GM12878 (cell line): ENCODE measurements around the gene MARVELD2. TPM values are rescaled to one million over a fixed set of nuclear protein-coding genes. Genes with fewer than 3 reads are reported as not detected.

Experiments
- ASH2L ChIP-seq: fragments of 300-600, 200-600 bp; sonication (generic); IDR thresholded peaks from 2 replicates; pipeline ENCODE4 v1.6.1; 2017; ENCODE audit warnings: low read depth, mild to moderate bottlenecking, borderline replicate concordance
- BHLHE40 ChIP-seq, 2 experiments: fragments of 450-650 bp in 1 of 2; IDR thresholded peaks; 2 replicates each; pipeline ENCODE4 v1.6.1; 2011 to 2017; ENCODE audit warnings: low read depth in 2 of 2, borderline replicate concordance in 1 of 2, improper control_type of control experiment in 1 of 2, low read length in 1 of 2, mild to moderate bottlenecking in 1 of 2
- CHD1 ChIP-seq: IDR thresholded peaks from 2 replicates; pipeline ENCODE4 v1.6.1; 2012; ENCODE audit warnings: low read depth, low read length, improper control_type of control experiment
- CHD4 ChIP-seq: fragments of 200-600 bp; sonication (generic); IDR thresholded peaks from 2 replicates; pipeline ENCODE4 v1.6.1; 2016; ENCODE audit warnings: mild to moderate bottlenecking
- EZH2 ChIP-seq: IDR thresholded peaks from 2 replicates; pipeline ENCODE4 v1.6.1; 2012; ENCODE audit warnings: low read depth, mild to moderate bottlenecking, control low read depth, inconsistent platforms, low read length, borderline replicate concordance; ENCODE audit not compliant: control insufficient read depth
- FOXM1 ChIP-seq: IDR thresholded peaks from 2 replicates; pipeline ENCODE4 v1.6.1; 2012; ENCODE audit warnings: low read depth, mild to moderate bottlenecking, inconsistent platforms, low read length, moderate library complexity
- KAT2A ChIP-seq: conservative IDR thresholded peaks from 2 replicates; pipeline ENCODE4 v1.6.1; 2011; ENCODE audit warnings: low read depth, low read length; ENCODE audit not compliant: control insufficient read depth
- MEF2A ChIP-seq: IDR thresholded peaks from 2 replicates; pipeline ENCODE4 v1.6.1; 2011; ENCODE audit warnings: low read depth, mild to moderate bottlenecking, low read length, moderate library complexity; ENCODE audit not compliant: insufficient read depth
- MEF2B ChIP-seq: fragments of 450-650 bp; IDR thresholded peaks from 2 replicates; pipeline ENCODE4 v1.6.1; 2018; ENCODE audit warnings: mild to moderate bottlenecking, moderate library complexity; ENCODE audit not compliant: partially characterized antibody, poor library complexity, severe bottlenecking
- NBN ChIP-seq: fragments of 450-650 bp; IDR thresholded peaks from 2 replicates; pipeline ENCODE4 v1.6.1; 2016
- NR2C1 ChIP-seq: fragments of 450-650 bp; IDR thresholded peaks from 2 replicates; pipeline ENCODE4 v1.6.1; 2017; ENCODE audit warnings: antibody characterized with exemption, mild to moderate bottlenecking, moderate library complexity
- PAX8 ChIP-seq: fragments of 450-650 bp; IDR thresholded peaks from 2 replicates; pipeline ENCODE4 v1.6.1; 2017; ENCODE audit warnings: mild to moderate bottlenecking, moderate library complexity
- POLR2AphosphoS5 ChIP-seq: IDR thresholded peaks from 2 replicates; pipeline ENCODE4 v1.6.1; 2011; ENCODE audit warnings: mild to moderate bottlenecking, low read length, inconsistent platforms
- RAD21 ChIP-seq: IDR thresholded peaks from 2 replicates; pipeline ENCODE4 v1.6.1; 2011; ENCODE audit warnings: mild to moderate bottlenecking, low read depth, low read length, moderate library complexity; ENCODE audit not compliant: insufficient read depth
- RFX5 ChIP-seq: IDR thresholded peaks from 2 replicates; pipeline ENCODE4 v1.6.1; 2011; ENCODE audit warnings: low read depth, low read length, improper control_type of control experiment
- SMAD5 ChIP-seq: IDR thresholded peaks from 2 replicates; pipeline ENCODE4 v1.6.1; 2016; ENCODE audit warnings: antibody characterized with exemption, low read depth
- STAT3 ChIP-seq: IDR thresholded peaks from 2 replicates; pipeline ENCODE4 v1.6.1; 2011; ENCODE audit warnings: low read depth, low read length, improper control_type of control experiment
- TCF7 ChIP-seq: IDR thresholded peaks from 2 replicates; pipeline ENCODE4 v1.6.1; 2014; ENCODE audit warnings: antibody characterized with exemption, borderline replicate concordance
- WRNIP1 ChIP-seq: IDR thresholded peaks from 2 replicates; pipeline ENCODE4 v1.6.1; 2011; ENCODE audit warnings: low read depth, low read length, improper control_type of control experiment, borderline replicate concordance
- YBX1 ChIP-seq: fragments of 450-650 bp; IDR thresholded peaks from 2 replicates; pipeline ENCODE4 v1.6.1; 2016; ENCODE audit warnings: antibody characterized with exemption
- ZNF274 ChIP-seq: IDR thresholded peaks from one replicate; pipeline ENCODE4 v1.8.0; 2011; ENCODE audit not compliant: insufficient read length, insufficient read depth
- ZSCAN29 ChIP-seq: fragments of 450-650 bp; IDR thresholded peaks from 2 replicates; pipeline ENCODE4 v1.6.1; 2017; ENCODE audit warnings: mild to moderate bottlenecking, moderate library complexity
- ZZZ3 ChIP-seq: IDR thresholded peaks from 2 replicates; pipeline ENCODE4 v1.6.1; 2011; ENCODE audit warnings: low read depth; ENCODE audit not compliant: control insufficient read depth, insufficient read length
- polyA plus RNA-seq, 11 experiments: library from polyadenylated mRNA; depleted of rRNA in 4 of 11; unstranded in 6 of 11; stranded (reverse) in 5 of 11; fragments of >200 nt; fragmentation: Nextera tagmentation in 4 of 11; fragmentation: Illumina TruSeq in 1 of 11; extraction: Ambion mirVana in 4 of 11; extraction: Trizol in 1 of 11; gene quantifications; 1 replicate in 1 of 11; 2 replicates in 10 of 11; pipeline versions ENCODE4 v1.2.1 to v1.2.3, GENCODE V29; 2011 to 2016; ENCODE audit warnings: inconsistent platforms in 2 of 11, missing spikeins in 2 of 11, low read depth in 1 of 11
- total RNA-seq, 4 experiments: library from RNA; depleted of rRNA in 3 of 4; stranded (reverse); fragments of >200 nt in 3 of 4; fragmentation: Illumina TruSeq in 1 of 4; extraction: Trizol in 1 of 4; gene quantifications; 2 replicates each; pipeline versions ENCODE4 v1.2.1 to v1.2.3, GENCODE V29; 2013 to 2021
- TF ChIP-seq, protein P1 (sequence below): fragments of 150-350 bp; IDR thresholded peaks from 2 replicates; pipeline ENCODE4 v1.6.1; 2014; ENCODE audit warnings: mild to moderate bottlenecking, low read depth, low read length
- TF ChIP-seq, protein P2 (sequence below): fragments of 450-650 bp; formaldehyde crosslinking; IDR thresholded peaks from 2 replicates; pipeline ENCODE4 v1.4.0; 2020; ENCODE audit warnings: mild to moderate bottlenecking, moderate library complexity
- TF ChIP-seq, protein P3 (sequence below): IDR thresholded peaks from 2 replicates; pipeline ENCODE4 v1.6.1; 2012; ENCODE audit warnings: low read depth, low read length, improper control_type of control experiment
- TF ChIP-seq, protein P4 (sequence below): IDR thresholded peaks from 2 replicates; pipeline ENCODE4 v1.6.1; 2011; ENCODE audit warnings: mild to moderate bottlenecking, low read depth, low read length, moderate library complexity; ENCODE audit not compliant: insufficient replicate concordance

Gene MARVELD2
- total and polyA plus RNA-seq, 10 of the 15 experiments (the other 5 are each of a cell fraction or from before 2014, with no cell fraction given): 0.37 to 6.2 (median 3.8) TPM

DNA sequence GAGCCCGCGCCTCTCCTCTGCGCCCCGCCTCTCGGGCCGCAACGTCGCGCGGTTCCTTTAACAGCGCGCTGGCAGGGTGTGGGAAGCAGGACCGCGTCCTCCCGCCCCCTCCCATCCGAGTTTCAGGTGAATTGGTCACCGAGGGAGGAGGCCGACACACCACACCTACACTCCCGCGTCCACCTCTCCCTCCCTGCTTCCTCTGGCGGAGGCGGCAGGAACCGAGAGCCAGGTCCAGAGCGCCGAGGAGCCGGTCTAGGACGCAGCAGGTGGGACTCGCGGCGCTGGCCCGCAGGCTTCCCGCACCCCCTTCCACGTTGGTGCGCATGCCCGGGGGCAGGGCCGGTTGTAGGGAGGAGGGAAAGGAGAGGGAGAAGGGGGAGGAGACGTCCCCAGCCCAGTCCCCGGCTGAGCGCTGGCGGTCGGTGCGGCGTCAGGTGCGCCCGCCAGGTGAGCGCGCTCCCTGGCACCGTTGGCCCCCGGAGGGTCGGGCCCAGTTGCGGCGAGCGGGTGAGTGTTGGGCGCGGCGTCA, 77.5 kb downstream of the MARVELD2 start, which contains the start of gene OCLN (continued):
- TF ChIP-seq, protein P1, sequence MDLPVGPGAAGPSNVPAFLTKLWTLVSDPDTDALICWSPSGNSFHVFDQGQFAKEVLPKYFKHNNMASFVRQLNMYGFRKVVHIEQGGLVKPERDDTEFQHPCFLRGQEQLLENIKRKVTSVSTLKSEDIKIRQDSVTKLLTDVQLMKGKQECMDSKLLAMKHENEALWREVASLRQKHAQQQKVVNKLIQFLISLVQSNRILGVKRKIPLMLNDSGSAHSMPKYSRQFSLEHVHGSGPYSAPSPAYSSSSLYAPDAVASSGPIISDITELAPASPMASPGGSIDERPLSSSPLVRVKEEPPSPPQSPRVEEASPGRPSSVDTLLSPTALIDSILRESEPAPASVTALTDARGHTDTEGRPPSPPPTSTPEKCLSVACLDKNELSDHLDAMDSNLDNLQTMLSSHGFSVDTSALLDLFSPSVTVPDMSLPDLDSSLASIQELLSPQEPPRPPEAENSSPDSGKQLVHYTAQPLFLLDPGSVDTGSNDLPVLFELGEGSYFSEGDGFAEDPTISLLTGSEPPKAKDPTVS: no peak
- TF ChIP-seq WRNIP1 (no peak), BHLHE40 (IDR thresholded peaks at IDR 0.05; ENCODE audit: borderline replicate concordance in 1 of 2, low read depth in 2 of 2, low read length in 1 of 2) (peak in 1 of 2 experiments; percentile 47; a peak in 1 of 4 replicates), MEF2B (no peak), PAX8 (no peak), RFX5 (no peak), POLR2AphosphoS5 (peak; percentile 38; the same call in 1 of the 2 replicates), KAT2A (no peak), ASH2L (no peak), ZNF274 (no peak), TCF7 (no peak), MEF2A (no peak), NR2C1 (no peak), ZZZ3 (no peak), FOXM1 (no peak), SMAD5 (no peak), EZH2 (no peak), NBN (no peak), CHD1 (no peak), CHD4 (no peak), ZSCAN29 (no peak), STAT3 (no peak), YBX1 (no peak), RAD21 (0 out of 2 replicates have a peak, but pooled peaks have one; percentile 0)
- TF ChIP-seq, protein P2, sequence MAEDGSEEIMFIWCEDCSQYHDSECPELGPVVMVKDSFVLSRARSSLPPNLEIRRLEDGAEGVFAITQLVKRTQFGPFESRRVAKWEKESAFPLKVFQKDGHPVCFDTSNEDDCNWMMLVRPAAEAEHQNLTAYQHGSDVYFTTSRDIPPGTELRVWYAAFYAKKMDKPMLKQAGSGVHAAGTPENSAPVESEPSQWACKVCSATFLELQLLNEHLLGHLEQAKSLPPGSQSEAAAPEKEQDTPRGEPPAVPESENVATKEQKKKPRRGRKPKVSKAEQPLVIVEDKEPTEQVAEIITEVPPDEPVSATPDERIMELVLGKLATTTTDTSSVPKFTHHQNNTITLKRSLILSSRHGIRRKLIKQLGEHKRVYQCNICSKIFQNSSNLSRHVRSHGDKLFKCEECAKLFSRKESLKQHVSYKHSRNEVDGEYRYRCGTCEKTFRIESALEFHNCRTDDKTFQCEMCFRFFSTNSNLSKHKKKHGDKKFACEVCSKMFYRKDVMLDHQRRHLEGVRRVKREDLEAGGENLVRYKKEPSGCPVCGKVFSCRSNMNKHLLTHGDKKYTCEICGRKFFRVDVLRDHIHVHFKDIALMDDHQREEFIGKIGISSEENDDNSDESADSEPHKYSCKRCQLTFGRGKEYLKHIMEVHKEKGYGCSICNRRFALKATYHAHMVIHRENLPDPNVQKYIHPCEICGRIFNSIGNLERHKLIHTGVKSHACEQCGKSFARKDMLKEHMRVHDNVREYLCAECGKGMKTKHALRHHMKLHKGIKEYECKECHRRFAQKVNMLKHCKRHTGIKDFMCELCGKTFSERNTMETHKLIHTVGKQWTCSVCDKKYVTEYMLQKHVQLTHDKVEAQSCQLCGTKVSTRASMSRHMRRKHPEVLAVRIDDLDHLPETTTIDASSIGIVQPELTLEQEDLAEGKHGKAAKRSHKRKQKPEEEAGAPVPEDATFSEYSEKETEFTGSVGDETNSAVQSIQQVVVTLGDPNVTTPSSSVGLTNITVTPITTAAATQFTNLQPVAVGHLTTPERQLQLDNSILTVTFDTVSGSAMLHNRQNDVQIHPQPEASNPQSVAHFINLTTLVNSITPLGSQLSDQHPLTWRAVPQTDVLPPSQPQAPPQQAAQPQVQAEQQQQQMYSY (CRISPR knock-in tag): no peak
- TF ChIP-seq, protein P3, sequence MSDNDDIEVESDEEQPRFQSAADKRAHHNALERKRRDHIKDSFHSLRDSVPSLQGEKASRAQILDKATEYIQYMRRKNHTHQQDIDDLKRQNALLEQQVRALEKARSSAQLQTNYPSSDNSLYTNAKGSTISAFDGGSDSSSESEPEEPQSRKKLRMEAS: no peak
- TF ChIP-seq, protein P4, sequence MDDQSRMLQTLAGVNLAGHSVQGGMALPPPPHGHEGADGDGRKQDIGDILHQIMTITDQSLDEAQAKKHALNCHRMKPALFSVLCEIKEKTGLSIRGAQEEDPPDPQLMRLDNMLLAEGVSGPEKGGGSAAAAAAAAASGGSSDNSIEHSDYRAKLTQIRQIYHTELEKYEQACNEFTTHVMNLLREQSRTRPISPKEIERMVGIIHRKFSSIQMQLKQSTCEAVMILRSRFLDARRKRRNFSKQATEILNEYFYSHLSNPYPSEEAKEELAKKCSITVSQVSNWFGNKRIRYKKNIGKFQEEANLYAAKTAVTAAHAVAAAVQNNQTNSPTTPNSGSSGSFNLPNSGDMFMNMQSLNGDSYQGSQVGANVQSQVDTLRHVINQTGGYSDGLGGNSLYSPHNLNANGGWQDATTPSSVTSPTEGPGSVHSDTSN: no peak
